GM21423 (cell line): ENCODE data around the gene DNAH1.

Source experiments
- ATAC-seq: cut with Tn5 transposase; IDR thresholded peaks from one replicate; pipeline ENCODE4 v1.9.1; 2021; ENCODE audit warnings: mild to moderate bottlenecking, moderate library complexity; ENCODE audit not compliant: unreplicated experiment

The DNAH1 gene

GRCh38 chr3:52401021-52401420 is 84.9 kb downstream of the DNAH1 start:
- ATAC-seq, result no peak

- ATAC-seq, result no peak
Observed at GRCh38 chr3:52401551-52401950, 85.4 kb downstream of the DNAH1 start.

DNA sequence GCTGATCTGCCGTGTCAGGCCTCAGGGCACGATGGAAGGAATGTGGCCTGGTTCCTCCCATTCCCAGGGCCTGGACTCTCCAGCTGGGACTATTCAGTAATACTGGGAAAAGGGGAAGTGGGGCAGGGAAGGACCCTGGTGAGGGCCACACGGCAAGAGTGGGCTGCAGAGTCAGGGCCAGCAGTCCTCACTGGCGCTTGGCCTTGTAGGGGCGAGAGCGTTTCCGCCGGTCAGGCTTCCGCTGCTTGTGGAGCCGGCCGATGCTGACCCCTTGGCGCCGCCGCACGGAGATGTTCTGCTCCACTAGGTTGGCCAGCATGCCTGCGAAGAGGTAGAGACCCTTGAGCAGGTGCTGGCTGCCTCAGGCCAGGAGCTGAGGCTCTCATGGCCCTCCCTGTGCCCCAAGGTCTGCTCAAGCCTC is 86.0 kb downstream of the DNAH1 start:
- no peak for ATAC-seq

DNA sequence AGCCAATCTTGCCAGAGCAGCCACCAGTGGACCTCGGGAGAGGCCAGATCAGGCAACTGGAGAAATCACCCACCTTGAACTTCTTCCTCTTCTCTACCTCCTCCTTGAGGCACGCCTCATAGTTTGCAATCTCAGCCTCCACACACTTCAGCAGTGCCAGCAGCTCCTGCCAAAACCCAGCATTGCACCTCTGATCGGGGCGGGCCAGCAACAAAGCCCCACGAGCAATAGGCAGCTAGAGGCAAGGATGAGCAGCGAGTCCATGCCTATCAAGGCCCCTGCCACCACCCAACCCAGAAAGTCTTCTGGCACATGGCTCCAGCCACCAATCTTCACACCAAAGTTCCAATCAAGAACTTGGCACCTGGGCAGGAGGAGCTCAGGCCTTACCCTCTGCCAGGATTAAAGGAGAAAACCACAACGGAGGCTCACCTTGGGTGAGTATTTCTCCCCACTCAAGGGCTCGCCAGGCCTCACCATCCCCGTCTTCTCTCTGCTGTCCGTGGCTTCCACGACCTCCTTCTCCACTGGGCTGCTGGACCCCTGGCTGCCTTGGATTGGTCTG is 86.7 kb downstream of the DNAH1 start:
- ATAC-seq, result no peak

DNA sequence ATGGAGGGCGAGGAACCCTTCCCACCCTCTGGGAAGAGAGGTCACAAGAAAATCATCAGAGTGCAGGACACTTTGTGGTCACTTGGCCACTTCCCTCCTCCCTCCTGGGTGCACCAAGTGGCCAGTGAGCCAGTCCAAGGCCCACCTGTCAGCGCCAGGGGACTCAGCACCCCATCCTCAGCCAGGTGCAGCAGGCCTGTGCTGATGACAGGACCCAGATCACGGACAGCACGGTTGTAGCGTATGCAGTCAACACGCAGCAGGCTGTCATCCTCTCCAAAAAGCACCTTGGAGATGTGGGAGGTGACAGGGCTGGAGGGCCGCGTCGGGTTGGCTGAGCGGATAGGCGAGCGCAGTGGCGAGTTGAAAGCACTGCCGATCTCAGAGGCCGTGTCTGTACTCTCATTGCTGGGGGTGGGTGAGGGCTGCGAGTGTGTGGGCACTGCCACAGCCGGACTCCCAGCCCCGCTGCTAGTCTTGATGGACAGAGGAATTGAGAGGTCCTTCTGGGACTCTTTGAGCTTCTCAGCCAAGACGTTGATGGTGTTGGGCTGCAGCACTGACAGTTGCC is 87.2 kb downstream of the DNAH1 start:
- ATAC-seq, result no peak

- no peak for ATAC-seq
Observed at GRCh38 chr3:52403955-52404354, 87.8 kb downstream of the DNAH1 start.

- ATAC-seq, result no peak
Observed at GRCh38 chr3:52404391-52404790, 88.3 kb downstream of the DNAH1 start.

DNA sequence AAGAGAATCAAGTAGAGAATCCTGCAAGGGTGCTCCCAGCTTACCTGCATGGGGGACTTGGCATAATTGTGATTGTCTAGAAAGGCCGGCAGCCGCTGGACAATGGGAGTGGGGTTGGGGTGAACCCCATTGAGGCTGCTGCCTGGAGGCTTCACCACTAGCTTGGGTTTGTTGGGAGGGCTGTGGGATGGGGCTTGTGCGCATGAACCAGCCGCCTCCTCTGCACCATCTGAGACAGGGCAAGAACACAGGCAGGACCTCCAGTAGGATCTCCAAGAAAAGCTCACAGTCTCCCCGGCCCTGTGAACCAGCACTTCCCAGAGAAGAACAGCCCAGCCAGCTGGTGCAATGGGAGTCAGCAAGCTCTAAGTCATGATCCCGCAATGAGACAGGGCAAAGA is 88.9 kb downstream of the DNAH1 start:
- ATAC-seq, result no peak

GRCh38 chr3:52405601-52406110 is 89.5 kb downstream of the DNAH1 start:
- no peak for ATAC-seq

- no peak for ATAC-seq
Observed at GRCh38 chr3:52406231-52406661, 90.1 kb downstream of the DNAH1 start.

GRCh38 chr3:52406791-52407510 is 90.8 kb downstream of the DNAH1 start:
- no peak for ATAC-seq

- no peak for ATAC-seq
Observed at GRCh38 chr3:52407779-52408178, 91.7 kb downstream of the DNAH1 start.

- ATAC-seq, result no peak
Observed at GRCh38 chr3:52408466-52408865, 92.3 kb downstream of the DNAH1 start.

GRCh38 chr3:52415800-52416199 is 99.7 kb downstream of the DNAH1 start:
- ATAC-seq, result no peak

DNA sequence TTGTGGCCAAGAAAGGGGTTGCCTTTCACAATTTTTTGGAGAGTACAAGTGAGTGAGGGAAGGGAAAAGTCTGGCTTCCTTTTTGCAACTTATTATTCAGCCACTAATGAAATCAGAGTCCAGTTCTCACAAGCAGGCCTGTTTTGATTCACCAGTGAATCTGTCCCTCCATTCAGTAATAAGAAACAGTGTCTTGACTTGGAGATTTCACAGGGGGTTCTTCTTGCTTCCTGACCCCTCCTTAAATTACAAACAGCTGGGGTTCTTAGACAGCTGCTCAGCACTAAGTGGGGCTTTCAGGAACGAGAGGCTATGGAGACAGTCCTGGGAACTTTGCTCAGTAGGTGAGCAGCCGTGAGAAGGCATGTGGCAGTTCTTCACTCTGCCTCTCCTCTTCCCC is 104.3 kb downstream of the DNAH1 start:
- no peak for ATAC-seq

GRCh38 chr3:52422669-52423068 is 106.5 kb downstream of the DNAH1 start:
- no peak for ATAC-seq

- no peak for ATAC-seq
Observed at GRCh38 chr3:52423173-52423572, 107.1 kb downstream of the DNAH1 start.

DNA sequence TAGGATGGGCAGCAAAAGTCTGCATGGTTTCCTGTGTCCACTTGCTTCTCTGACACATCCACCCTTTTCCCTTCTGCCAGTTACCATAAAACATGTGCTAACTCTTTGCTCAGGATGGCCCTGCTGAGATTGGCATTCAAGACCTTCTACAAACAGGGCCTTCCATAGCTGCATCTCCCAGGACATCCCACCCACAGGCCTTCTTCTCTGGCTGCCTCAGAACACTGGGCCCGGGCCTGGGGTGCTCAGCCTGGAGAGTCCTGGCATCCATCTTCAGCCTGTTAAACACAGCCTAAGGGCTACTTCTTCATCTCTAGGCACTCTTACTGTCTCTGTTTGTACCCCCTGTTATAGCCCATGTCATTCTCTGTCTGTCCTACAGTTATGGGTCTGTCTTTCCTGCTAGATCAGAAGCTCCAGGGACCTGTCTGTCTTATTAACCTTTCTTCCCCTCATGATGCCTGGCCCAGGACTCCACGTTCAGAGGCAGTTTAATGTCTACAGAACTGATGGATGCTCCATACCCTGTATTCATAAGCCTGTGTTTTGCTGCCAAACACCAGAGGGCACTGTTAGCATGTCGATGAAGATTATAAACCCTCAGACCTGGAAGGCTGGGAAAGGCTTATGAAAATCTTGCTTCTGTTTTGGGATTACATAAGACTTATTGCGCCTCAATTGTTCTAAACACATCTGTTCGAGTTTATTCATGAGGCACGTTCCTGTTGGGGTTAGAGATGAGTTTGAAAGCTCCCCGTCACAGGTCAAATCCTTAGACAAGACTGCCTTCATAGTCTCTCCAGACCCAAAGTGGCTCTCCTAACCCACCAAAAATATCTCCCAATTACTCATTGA is 112.3 kb downstream of the DNAH1 start:
- ATAC-seq, result no peak

DNA sequence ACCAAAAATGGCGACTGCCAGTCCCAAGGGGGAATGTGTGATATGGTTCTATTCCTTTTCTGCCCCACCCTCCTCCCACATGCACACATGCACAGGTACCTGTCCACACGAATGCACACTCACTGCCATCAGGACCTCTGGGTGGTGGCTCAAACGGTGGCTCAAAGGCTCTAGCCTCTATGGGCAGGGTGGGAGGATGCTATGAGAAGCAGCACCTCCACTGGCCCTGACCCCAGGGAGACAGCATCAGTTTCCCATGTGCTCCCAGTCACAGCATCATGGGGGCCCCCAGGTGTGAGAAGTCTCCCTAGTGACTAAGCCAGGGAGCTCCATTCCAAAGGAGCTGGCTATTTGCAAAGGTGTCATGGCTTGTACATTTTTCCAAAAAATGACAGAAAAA is 112.9 kb downstream of the DNAH1 start:
- ATAC-seq, result no peak

- ATAC-seq, result no peak
Observed at GRCh38 chr3:52429779-52430415, 113.8 kb downstream of the DNAH1 start.

DNA sequence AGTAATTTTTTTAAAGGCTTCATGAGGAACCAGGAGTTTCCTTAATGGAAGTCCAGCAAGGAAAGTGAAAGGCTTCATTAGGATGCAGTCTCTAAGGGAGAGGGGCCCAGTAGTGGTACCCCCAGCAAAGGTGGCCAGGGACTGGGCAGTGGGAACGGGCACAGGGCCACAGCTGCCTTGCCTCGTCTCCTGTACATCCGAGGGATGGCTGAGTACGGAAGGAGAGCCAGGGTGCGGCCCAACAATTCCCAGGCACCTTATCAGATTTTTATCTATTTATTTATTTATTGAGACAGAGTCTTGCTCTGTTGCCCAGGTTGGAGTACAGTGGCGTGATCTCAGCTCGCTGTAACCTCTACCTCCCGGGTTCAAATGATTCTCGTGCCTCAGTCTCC is 114.3 kb downstream of the DNAH1 start:
- ATAC-seq, result no peak
